GM21360 (cell line): ENCODE data around the gene GPRIN1.

ENCODE experiments used
- ATAC-seq: cut with Tn5 transposase; IDR thresholded peaks from one replicate; pipeline ENCODE4 v1.9.1; 2021; ENCODE audit warnings: mild to moderate bottlenecking, moderate library complexity; ENCODE audit not compliant: unreplicated experiment

Gene GPRIN1

DNA sequence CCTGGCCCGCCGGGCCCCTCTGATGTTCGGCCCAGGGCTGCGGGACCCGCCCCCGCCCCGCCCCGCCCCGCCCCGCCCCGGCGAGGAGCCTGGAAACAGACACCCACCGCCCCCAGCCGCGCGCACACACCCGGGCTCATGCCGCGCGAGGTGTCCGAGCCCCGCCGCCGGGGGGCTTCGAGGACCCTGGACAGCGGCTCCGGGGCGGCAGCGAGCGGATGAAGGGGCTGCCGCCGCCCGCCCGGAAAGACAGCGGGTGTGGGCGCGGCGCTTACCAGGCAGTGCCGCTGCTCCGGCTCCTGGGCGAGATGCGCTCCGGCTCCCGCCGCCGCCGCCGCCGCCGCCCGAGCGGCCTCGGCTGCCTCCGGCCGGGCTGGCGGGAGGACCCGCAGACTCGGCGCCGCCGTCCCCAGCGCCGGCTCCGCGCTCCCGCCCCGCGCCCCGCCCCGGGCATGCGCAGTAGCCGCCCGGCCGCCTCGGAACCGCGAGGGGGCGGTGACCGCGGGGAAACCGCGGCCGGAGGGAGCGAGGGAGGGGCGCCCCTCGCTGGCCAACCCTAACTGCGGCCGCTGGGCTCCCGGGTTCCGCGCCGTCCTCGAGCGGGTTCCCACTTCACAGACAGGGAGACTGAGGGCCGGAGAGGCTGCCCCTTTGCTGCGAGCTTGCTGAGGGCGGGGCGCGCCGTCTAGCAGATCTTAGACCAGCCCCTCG is at the start of gene GPRIN1:
Gene GPRIN1 (minus strand): TSS at position 433 of the 711 bp plus-strand sequence. CDS start 10,322 bp downstream, outside the sequence.
- peak; percentile 75 for ATAC-seq

DNA sequence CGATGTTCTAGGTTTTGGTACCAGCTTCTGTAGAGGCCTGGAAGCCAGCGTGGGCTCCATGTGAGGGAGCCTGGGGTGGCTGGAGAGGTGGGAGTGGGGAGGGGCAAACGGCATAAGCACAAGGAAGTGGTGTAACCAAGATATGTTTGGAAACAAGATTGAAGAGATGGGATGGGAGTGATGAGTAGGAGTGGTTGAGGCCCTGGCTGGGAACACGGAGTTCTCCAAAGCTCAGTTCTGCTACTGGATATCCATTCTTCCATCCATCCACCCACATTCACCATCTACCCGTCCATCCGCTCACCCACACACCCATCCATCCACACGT is 49.5 kb upstream of the GPRIN1 start:
- ATAC-seq = no peak

DNA sequence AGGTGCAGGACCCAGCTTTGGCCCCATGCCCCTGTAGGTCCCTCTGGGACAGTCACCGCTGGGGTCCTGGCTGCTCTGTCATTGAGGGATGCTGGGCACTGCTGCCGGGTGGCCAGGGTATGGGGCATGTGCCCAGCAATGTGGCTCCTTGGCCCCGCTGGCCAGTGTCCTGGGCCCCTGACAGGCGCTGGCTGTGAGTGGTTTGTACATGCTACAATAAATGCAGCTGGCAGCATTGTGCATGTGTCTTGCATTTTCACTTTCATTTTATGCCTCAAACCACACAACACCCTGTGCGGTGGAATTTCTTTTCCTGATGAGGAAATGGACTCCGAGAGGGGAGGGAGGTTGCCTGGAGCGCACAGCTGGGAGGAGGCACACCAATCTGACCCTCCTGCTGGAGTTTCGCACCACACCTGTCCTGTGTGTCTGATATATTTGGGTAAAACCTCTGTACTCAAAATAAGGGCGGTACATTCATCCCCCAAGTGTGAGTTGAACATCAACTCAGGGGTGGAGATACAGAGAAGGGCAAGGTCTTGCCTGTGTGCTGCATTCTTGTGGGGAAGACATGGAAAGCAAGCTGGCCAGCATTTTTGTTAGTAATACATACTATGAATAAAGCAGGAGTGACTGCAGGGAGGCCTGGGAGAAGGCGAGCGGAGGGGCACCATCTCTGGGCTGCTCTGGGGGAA is 49.0 kb upstream of the GPRIN1 start:
- ATAC-seq = no peak

DNA sequence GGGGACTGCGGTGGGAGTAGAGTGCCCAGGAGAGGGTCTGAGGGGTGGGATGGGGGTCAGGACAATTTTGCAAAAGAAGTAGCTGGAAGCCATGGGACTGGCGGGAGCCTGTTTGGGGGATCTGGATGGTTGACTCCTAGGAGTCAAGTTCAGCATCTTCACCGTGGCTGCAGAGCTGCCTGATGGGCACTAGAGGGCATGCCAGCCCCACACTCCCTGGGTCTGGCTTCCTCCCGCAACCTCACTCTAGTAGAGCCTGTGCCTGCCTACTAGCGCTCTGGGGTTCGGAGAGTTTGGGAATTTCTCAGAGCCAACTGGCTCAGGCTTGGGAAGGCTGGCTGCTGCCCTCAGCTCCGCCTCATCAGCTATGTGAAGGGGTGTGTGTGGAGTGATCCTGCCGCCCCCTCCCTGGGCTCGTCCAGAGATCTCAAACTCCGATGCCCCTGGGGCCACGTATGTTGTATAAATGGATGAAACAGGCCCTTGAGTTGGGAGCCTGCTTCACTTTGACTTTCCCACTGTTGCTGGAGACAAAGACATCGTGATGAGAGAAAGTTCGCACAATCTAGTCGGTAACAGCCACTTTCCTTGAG is 48.1 kb upstream of the GPRIN1 start:
- ATAC-seq = peak; percentile 41

DNA sequence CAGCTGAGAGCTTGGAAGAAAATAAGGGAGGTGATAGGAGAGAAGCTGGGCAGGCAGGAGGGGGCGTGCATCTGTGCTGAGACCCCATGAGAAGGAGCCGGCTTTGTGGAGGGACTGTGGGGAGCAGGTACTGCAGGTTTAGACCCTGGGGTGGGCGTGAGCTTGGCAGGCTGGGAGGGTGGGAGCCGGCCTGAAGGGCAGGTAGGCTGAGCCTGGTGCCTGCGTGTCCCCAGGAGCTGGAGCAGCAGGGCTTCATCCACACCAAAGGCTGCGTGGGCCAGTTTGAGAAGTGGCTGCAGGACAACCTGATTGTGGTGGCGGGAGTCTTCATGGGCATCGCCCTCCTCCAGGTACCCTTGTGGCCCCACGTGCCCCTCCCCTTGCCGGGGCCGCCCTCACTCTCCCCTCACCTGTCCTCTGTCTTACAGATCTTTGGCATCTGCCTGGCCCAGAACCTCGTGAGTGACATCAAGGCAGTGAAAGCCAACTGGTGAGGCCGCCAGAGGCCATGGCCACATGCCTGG is 46.6 kb upstream of the GPRIN1 start:
- no peak for ATAC-seq

DNA sequence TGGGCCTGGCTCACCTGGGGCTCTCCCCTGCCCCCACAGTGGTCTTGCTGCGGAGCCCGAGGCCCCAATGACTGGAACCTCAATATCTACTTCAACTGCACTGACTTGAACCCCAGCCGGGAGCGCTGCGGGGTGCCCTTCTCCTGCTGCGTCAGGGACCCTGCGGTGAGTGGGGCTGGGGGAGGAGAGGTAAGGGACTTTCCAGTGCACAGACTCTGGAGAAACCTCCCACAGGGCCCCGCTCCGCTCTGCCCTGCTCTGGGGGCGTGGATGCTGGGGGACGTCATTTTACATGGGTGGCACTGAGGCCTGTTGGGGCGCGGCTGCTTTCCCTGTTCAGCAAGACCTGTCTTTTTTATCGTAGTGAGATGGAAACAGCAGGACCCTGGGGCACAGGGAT is 44.9 kb upstream of the GPRIN1 start:
- no peak for ATAC-seq

DNA sequence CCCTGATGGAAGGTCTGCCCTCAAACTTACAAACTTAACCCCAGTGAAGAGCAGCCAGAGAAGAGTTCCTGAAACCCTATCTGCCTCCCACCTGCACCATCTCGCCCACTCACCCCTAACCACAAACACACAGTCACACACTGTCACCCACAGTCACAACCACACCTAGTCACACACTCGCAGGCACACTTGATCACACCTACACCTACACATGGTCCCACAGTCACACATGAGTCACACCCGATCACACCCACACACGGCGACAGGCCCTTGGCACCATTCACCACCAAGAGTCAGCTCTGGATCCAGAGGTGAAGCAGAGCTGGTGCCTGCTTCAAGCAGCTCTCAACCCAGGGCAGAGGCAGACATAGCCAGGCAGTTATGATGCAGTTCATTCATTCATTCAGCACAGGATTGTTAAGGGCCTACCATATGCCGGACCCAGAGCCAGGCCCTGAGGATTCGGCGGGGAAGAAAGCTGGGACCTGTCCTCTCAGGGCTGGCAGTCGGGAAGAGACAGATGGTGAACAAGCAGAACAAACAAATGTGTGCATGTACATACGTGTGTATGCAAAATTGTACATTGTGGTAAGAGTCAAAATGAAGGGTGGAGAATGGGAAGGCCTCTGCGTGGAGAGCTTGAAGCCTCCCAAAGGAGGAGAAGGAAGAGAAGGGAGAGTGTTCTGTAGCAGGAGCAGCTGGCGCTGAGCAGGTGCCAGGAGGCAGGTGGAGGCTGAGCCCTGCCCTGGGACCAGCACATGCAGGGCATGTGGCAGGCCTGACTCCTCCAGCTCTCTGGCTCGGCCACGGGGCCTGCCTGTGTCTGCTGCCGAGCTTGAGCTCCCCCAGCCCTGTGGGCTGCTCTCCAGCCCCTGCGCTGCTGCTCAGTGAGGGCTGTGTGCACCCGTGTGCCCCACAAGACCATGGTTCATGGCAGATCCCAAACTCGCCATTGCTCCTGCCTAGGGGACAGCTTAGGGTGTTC is 43.7 kb upstream of the GPRIN1 start:
- no peak for ATAC-seq

DNA sequence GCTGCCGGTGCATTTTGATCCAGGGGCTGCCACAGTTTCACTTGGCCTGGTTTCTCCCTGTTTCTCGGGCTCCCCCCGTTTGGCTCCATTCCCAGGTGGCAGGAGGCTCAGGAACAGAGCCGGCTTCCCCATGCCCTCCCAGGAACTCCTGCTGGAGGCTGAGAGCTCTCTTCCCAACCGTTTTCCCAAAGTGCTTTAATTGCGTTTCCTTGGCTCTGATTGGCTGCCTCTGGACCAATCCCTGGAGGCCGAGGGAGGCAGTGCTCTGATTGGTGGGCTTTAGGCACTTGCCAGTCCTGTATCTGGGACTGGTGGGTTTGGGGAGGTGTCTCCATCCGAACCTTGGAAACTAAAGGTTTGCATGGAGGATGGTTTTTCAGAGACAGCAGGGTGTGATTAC is 42.2 kb upstream of the GPRIN1 start:
- ATAC-seq = no peak

DNA sequence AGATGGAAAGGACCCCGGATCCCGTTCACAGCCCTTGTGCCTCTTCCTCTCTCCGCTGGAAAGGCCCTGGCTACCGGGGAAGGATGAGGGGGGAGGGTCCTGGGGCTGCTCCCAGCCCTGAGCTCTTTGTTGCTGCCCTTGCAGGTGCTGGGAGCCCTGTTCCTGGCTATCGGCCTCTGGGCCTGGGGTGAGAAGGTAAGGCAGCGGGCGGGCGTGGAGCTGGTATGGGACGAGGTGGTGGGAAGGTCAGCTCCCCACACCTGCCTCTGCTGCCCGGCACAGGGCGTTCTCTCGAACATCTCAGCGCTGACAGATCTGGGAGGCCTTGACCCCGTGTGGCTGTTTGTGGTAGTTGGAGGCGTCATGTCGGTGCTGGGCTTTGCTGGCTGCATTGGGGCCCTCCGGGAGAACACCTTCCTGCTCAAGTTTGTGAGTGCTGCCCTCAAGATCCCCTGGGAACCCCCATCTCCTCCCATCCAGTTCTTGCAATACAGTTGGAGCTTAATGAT is 41.6 kb upstream of the GPRIN1 start:
- no peak for ATAC-seq

DNA sequence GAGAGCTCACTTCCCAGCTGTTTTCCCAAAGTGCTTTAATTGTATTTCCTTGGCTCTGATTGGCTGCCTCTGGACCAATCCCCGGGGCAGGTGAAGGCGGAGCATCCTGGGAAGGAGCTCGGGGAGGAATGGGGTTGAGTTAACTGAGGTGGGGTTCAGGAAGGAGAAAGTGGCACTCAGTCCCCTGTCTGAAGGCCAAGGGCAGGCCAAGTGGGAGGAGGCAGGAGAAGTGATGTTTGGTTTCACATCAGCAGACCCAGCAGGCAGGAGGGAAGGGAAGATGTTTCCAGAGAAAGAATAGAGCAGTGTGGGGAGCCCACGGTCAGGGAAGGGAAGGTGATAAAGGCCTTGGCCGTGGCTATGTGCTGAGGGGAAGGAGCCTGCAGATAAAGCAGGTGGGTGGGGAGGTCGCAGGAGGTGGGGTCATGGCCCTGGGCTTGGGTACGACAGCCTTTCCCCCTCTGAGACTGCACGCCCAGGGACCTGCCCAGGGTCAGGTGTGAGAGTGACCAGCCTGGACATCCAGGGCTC is 40.5 kb upstream of the GPRIN1 start:
- no peak for ATAC-seq

DNA sequence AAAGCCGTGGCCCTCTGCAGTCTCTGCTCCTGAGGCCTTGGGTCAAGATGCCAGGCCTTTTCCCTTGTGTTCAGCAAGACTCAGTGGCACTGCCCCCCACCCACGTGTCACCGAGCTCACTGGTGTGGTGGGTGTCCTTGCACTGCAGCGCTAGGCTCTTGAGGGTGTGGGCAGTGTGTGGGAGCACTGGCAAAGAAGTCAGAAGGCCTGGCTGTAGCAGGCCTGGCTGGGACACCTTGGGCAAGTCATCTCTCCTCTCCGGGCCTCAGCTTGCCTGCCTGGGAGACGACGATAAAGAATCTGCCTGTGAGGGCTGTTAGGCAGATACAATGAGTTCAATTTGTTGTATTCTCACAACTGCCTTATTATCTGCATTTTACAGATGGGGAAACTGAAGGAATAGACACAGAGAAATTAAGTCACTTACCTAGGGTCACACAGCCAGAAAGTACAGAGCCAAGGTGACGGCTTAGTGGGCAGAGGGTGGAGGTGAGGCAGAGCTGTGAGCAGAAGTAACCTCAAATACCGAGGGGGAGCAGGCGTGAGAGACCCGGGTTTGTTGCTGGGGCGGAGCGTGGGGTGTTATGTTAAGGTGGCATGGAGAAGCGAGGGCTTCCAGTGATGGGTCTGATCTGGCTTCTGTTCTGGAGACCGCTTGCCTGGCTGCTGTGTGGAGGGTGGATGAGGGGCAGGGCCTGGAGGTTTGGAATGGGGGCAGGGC is 38.7 kb upstream of the GPRIN1 start:
- no peak for ATAC-seq

DNA sequence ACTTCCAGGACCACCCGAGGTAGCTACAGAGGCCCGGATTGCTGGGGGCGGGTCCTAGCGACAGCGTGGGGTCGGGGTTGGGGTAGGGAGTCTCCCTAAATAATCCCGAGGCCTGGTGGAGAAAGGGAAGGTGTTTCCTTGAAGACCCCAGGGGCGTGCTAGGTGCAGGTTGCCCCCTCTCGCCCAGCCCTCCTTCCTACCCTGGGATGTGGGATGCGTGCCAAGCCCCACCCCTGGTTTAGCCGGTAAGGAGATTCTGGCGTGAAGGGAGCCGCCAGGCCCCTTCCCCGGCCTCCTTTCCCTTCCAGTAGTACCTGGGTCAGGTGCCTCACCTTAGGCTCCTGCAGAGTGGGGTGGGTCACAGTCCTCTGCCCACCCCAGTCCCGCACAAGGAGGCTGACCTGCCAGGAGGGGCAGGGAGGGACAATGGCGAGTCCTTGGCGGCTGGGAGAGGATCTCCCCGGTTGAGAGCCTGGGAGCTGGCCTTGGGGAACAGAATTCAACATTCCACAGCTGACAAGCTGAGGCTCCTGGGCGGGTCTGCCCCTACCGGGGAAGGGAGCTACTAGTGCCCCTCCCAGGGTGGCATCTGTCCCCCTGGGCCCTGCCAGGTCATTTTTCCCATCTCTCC is 38.0 kb upstream of the GPRIN1 start:
- ATAC-seq = no peak

DNA sequence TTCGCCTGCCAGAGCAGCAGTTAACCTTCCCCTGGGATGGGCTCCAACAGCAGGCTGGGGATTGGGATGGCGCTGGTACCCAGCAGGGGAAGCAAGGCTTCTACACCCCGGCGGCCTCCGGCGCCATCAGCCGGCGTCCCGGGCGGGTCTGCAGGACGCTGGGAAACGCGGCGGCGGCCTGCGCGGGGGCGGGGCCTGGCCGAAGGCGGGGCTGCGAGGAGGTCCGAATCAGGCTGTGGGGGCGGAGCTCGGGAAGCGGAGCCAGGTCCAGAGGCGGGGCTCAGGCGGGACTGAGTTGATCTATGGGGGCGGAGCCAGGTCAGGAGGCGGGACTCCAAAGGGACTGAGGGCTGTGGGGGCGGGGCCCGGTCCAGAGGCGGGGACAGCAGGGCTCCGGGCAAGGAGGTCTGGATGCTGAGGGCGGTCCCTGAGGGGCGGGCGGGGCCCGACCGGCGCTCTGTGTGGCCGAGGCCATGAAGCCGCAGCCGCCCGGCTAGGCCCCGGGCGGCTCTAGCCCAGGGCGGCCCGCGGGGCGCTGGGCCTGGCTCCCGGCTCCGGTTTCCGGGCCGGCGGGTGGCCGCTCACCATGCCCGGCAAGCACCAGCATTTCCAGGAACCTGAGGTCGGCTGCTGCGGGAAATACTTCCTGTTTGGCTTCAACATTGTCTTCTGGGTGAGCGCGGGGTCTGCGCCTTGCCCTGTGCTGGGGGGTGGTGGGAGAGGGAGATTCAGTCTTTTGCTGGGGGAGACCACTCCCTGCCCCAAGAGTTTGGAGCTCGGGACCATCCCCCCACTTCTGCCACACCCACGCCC is 37.3 kb upstream of the GPRIN1 start, which contains the start of gene TSPAN17:
Gene TSPAN17 (plus strand): TSS at position 455 of the 813 bp plus-strand sequence. CDS start 132 bp downstream, at position 587.
- ATAC-seq = peak; percentile 93

DNA sequence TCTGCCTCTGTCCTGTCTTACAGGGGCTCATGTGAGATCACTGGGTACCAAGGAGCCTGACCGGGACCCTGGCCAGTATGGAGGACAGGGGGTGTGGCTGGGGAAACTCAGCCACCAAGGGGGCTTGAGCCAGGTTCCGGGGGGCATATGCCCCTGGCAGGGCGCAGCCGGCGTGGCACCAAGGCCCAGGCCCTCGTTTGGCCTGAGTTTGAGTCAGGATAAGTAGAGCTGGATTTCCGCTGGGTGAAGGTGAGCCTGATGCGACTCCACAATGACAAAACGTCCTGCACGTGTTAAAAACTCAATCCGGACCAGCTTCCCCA is 36.7 kb upstream of the GPRIN1 start:
- peak; percentile 2 for ATAC-seq

DNA sequence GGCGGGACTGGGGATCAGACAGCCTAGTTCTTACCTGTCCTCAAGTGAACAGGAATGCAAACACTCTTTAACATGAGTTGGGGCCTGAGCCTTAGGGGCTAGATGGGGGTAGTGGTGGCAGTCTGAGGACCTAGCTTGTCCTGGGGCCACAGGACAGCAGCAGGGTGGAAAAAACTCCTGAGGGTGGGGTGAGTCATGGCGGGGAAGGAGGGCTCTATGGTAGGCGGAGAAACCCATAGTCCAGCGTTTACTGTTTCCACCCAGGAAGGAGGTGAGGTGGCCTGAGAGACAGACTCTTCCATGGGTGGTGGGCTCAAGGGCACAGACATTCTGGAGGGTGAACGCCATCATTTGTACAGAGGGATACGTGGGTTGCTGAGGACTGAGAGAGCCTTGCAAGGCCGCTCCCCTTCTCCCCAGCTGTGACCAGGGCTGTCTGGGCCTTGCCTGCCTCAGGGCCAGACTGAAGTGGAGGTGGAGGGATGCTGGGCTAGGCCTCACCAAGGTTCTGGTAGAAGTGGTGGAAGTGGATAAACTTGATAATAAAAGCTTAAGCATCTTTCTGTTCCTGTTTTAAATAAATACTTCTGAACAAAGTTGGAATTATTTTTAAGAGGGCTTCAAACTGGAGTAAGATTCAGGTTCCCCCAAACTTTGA is 36.2 kb upstream of the GPRIN1 start:
- ATAC-seq = no peak

DNA sequence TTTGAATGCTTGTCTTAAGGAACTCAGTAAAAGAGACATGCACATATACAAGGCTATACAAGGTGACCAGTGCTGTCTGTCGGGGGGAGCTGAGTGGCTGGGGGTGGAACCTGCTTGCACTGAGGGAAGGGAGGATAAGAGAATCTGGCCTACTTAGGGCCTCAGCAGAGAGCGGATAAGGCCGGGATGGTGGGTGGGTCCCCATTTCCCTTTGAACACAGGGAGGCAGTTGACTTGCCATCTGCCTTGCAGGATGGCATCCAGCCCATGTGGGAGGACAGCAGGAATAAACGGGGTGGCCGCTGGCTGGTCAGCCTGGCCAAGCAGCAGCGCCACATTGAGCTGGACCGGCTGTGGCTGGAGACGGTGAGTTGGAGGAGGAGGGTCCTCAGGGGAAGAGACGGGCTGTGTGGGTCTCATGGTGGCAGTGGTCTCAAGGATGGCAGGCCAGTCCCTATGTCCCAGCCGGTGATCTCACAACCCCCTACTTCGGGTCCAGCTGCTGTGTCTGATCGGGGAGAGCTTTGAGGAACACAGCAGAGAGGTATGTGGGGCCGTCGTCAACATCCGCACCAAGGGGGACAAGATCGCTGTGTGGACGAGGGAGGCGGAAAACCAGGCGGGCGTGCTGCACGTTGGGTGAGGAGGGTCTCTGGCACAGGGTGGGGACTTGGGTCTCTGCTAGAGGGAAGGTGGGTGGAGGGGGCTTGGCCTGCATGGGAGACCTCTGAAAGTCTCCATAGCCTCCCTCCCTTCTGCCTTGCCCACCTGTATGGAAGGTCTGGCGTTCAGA is 35.1 kb upstream of the GPRIN1 start:
- no peak for ATAC-seq

DNA sequence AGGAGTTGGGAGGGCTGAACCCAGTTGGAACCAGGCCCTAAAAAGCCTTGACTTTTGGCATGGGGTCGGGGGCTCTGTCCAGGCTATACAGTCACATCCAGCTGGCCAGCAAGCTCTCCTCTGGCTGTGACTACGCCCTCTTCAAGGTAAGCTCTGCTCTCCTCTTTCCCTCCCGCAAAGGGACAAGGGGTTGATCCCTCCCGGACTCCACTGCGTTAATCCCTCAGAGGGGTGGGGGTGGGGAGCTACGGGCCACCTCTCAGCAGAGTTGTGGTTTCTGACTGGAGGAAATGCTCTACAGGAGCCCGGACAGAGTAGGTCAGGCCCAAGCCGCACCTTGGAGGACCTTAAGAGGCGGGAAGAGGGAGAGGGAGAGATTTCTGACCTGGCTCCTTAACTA is 34.3 kb upstream of the GPRIN1 start:
- ATAC-seq = no peak
